GM12878 (cell line): ENCODE results near the gene NTRK1. TPM values are rescaled to one million over a fixed set of nuclear protein-coding genes. Genes with fewer than 3 reads are reported as not detected.

Source experiments
- E2F4 ChIP-seq: IDR thresholded peaks from 2 replicates; pipeline ENCODE4 v1.6.1; 2012; ENCODE audit warnings: low read depth, low read length, improper control_type of control experiment
- MTA2 ChIP-seq: fragments of 450-650 bp; IDR thresholded peaks from 2 replicates; pipeline ENCODE4 v1.6.1; 2016; ENCODE audit warnings: low read depth, mild to moderate bottlenecking, moderate library complexity
- MYB ChIP-seq: fragments of 150-350 bp; IDR thresholded peaks from 2 replicates; pipeline ENCODE4 v1.6.1; 2014; ENCODE audit warnings: mild to moderate bottlenecking, low read depth, low read length, borderline replicate concordance
- NBN ChIP-seq: fragments of 450-650 bp; IDR thresholded peaks from 2 replicates; pipeline ENCODE4 v1.6.1; 2016
- RELA ChIP-seq: fragments of 450-650 bp; IDR thresholded peaks from 2 replicates; pipeline ENCODE4 v1.8.0; 2014; ENCODE audit warnings: borderline replicate concordance; ENCODE audit not compliant: partially characterized antibody
- RFX5 ChIP-seq: IDR thresholded peaks from 2 replicates; pipeline ENCODE4 v1.6.1; 2011; ENCODE audit warnings: low read depth, low read length, improper control_type of control experiment
- RUNX3 ChIP-seq: IDR thresholded peaks from 2 replicates; pipeline ENCODE4 v1.6.1; 2012; ENCODE audit warnings: low read length, inconsistent platforms
- SP1 ChIP-seq: IDR thresholded peaks from one replicate; pipeline ENCODE4 v1.6.1; 2011; ENCODE audit warnings: low read depth, low read length
- STAT3 ChIP-seq: IDR thresholded peaks from 2 replicates; pipeline ENCODE4 v1.6.1; 2011; ENCODE audit warnings: low read depth, low read length, improper control_type of control experiment
- USF1 ChIP-seq: IDR thresholded peaks from 2 replicates; pipeline ENCODE4 v1.6.1; 2011; ENCODE audit warnings: borderline replicate concordance, low read depth, mild to moderate bottlenecking, moderate library complexity, mixed read lengths, low read length; ENCODE audit not compliant: insufficient read depth; ENCODE audit errors: extremely low read length
- YY1 ChIP-seq: IDR thresholded peaks from 2 replicates; pipeline ENCODE4 v1.6.1; 2011; ENCODE audit warnings: low read depth, mild to moderate bottlenecking, low read length
- ZBED1 ChIP-seq: IDR thresholded peaks from 2 replicates; pipeline ENCODE4 v1.6.1; 2016; ENCODE audit warnings: borderline replicate concordance
- ZBTB11 ChIP-seq: fragments of 450-650 bp; formaldehyde crosslinking; IDR thresholded peaks from 2 replicates; pipeline ENCODE4 v1.5.0; 2022; ENCODE audit warnings: mild to moderate bottlenecking, missing genetic modification characterization
- ZBTB33 ChIP-seq: fragments of 450-650 bp; IDR thresholded peaks from 2 replicates; pipeline ENCODE4 v1.6.1; 2017; ENCODE audit warnings: mild to moderate bottlenecking
- polyA plus RNA-seq, 11 experiments: library from polyadenylated mRNA; depleted of rRNA in 4 of 11; unstranded in 6 of 11; stranded (reverse) in 5 of 11; fragments of >200 nt; fragmentation: Nextera tagmentation in 4 of 11; fragmentation: Illumina TruSeq in 1 of 11; extraction: Ambion mirVana in 4 of 11; extraction: Trizol in 1 of 11; gene quantifications; 1 replicate in 1 of 11; 2 replicates in 10 of 11; pipeline versions ENCODE4 v1.2.1 to v1.2.3, GENCODE V29; 2011 to 2016; ENCODE audit warnings: inconsistent platforms in 2 of 11, missing spikeins in 2 of 11, low read depth in 1 of 11
- total RNA-seq, 4 experiments: library from RNA; depleted of rRNA in 3 of 4; stranded (reverse); fragments of >200 nt in 3 of 4; fragmentation: Illumina TruSeq in 1 of 4; extraction: Trizol in 1 of 4; gene quantifications; 2 replicates each; pipeline versions ENCODE4 v1.2.1 to v1.2.3, GENCODE V29; 2013 to 2021

NTRK1 gene
- total and polyA plus RNA-seq, 10 of the 15 experiments (the other 5 are each of a cell fraction or from before 2014, with no cell fraction given) = 0.10 to 0.56 (median 0.40) TPM; not detected in 7

GRCh38 chr1:156813298-156813697 lies 47.4 kb upstream of the NTRK1 start (continued):
- no peak for TF ChIP-seq RUNX3
- TF ChIP-seq SP1 = no peak
- TF ChIP-seq E2F4 = no peak
- no peak for TF ChIP-seq ZBTB11 (CRISPR knock-in tag)
- TF ChIP-seq STAT3 = no peak
- no peak for TF ChIP-seq ZBTB33
- TF ChIP-seq MTA2 = no peak
- no peak for TF ChIP-seq RELA
- TF ChIP-seq USF1 = no peak
- no peak for TF ChIP-seq YY1
- TF ChIP-seq ZBED1 = no peak
- TF ChIP-seq RFX5 = no peak
- no peak for TF ChIP-seq MYB
- TF ChIP-seq NBN = no peak; the same call in 1 of the 2 replicates
